ENCODE measurements around the gene RBFA.

DNA sequence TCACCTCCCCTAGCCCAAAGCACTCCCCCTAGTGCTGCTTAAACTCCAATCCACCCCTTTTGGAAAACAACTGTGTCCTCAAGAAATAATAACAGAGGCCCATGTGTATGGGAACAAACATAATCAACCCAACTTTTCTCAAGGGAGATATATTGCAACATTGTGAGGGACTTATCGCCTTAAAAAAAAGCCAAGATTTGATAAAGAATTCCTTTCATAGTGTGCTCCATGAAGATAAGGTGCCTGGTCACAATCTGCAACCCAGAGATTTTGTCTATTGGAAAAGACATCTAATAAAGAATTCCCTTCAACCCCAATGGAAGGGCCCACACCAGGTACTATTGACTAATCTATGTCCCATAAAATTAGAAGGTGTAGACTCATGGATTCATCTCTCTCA, 4.5 kb upstream of the RBFA start:
- TF ChIP-seq, protein P1, sequence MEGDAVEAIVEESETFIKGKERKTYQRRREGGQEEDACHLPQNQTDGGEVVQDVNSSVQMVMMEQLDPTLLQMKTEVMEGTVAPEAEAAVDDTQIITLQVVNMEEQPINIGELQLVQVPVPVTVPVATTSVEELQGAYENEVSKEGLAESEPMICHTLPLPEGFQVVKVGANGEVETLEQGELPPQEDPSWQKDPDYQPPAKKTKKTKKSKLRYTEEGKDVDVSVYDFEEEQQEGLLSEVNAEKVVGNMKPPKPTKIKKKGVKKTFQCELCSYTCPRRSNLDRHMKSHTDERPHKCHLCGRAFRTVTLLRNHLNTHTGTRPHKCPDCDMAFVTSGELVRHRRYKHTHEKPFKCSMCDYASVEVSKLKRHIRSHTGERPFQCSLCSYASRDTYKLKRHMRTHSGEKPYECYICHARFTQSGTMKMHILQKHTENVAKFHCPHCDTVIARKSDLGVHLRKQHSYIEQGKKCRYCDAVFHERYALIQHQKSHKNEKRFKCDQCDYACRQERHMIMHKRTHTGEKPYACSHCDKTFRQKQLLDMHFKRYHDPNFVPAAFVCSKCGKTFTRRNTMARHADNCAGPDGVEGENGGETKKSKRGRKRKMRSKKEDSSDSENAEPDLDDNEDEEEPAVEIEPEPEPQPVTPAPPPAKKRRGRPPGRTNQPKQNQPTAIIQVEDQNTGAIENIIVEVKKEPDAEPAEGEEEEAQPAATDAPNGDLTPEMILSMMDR (conservative IDR thresholded peaks at IDR 0.05; ENCODE audit: low read depth, low read length): no peak
- TF ChIP-seq EZH2 (IDR thresholded peaks at IDR 0.05; ENCODE audit: low read length, unreplicated experiment): no peak
- TF ChIP-seq EZH2phosphoT487 (IDR thresholded peaks at IDR 0.05; ENCODE audit: borderline replicate concordance, low read length): no peak
